ENCODE measurements around the gene GASK1A. TPM values are rescaled to one million over a fixed set of nuclear protein-coding genes. Genes with fewer than 3 reads are reported as not detected.
A peak's percentile ranks its signal among the peaks of the same experiment; 100 is the strongest.

Gene GASK1A
- total and polyA plus RNA-seq, 4 donors = 0.79 to 22.8 (median 4.6) TPM

GRCh38 chr3:42988566-42988965 is 9.5 kb downstream of the GASK1A start:
- Histone ChIP-seq H3K27ac (ENCODE audit: low read depth in 1 of 2, low read length in 2 of 2) (peak overlapping the region in 1 of 2 donors; percentile 46), H3K9ac (ENCODE audit: low read depth in 1 of 2, low read length in 2 of 2) (no peak overlapping the region)

GRCh38 chr3:42991341-42992315 is 12.5 kb downstream of the GASK1A start:
- Histone ChIP-seq H3K9me3 (ENCODE audit: control insufficient read depth in 4 of 4, low read length in 3 of 4) (no peaks in the 10 kb centered on the region), H3K36me3 (ENCODE audit: control insufficient read depth in 4 of 4, insufficient read depth in 3 of 4, low read depth in 1 of 4, low read length in 3 of 4) (no peaks in the 10 kb centered on the region), H3K4me3 (ENCODE audit: low read depth in 1 of 3, low read length in 3 of 3) (no peak overlapping the region), H3K27me3 (ENCODE audit: control insufficient read depth in 4 of 4, insufficient read depth in 4 of 4, low read length in 3 of 4) (no peaks in the 10 kb centered on the region), H3K4me1 (ENCODE audit: control insufficient read depth in 4 of 4, insufficient read depth in 4 of 4, low read length in 3 of 4) (peaks cover 2 to 22% (median 17%) of the 10 kb centered on the region in 4 donors), H3K9ac (ENCODE audit: low read depth in 1 of 2, low read length in 2 of 2) (no peak overlapping the region), H3K27ac (ENCODE audit: low read depth in 1 of 2, low read length in 2 of 2) (no peak overlapping the region)
- TF ChIP-seq FOXA2 (IDR thresholded peaks at IDR 0.05) (no peak), YY1 (IDR thresholded peaks at IDR 0.05) (no peak), TAF1 (conservative IDR thresholded peaks at IDR 0.05) (no peak), JUND (IDR thresholded peaks at IDR 0.05) (no peak), SP1 (IDR thresholded peaks at IDR 0.05) (no peak), EGR1 (IDR thresholded peaks at IDR 0.05; ENCODE audit: low read depth in 2 of 2) (no peak), HNF4A (conservative IDR thresholded peaks at IDR 0.05) (no peak), NR2F2 (IDR thresholded peaks at IDR 0.05) (no peak), FOXA1 (IDR thresholded peaks at IDR 0.05) (no peak), ATF3 (IDR thresholded peaks at IDR 0.05) (no peak), HNF4G (IDR thresholded peaks at IDR 0.05) (no peak)
- TF ChIP-seq, protein P1, sequence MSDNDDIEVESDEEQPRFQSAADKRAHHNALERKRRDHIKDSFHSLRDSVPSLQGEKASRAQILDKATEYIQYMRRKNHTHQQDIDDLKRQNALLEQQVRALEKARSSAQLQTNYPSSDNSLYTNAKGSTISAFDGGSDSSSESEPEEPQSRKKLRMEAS (IDR thresholded peaks at IDR 0.05) = no peak
- TF ChIP-seq, protein P2, sequence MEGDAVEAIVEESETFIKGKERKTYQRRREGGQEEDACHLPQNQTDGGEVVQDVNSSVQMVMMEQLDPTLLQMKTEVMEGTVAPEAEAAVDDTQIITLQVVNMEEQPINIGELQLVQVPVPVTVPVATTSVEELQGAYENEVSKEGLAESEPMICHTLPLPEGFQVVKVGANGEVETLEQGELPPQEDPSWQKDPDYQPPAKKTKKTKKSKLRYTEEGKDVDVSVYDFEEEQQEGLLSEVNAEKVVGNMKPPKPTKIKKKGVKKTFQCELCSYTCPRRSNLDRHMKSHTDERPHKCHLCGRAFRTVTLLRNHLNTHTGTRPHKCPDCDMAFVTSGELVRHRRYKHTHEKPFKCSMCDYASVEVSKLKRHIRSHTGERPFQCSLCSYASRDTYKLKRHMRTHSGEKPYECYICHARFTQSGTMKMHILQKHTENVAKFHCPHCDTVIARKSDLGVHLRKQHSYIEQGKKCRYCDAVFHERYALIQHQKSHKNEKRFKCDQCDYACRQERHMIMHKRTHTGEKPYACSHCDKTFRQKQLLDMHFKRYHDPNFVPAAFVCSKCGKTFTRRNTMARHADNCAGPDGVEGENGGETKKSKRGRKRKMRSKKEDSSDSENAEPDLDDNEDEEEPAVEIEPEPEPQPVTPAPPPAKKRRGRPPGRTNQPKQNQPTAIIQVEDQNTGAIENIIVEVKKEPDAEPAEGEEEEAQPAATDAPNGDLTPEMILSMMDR (IDR thresholded peaks at IDR 0.05; ENCODE audit: low read depth, low read length, missing input control) = no peak
- no peak for DNase-seq (ENCODE audit: low spot score)
- WGBS = 92% methylated on average over 11 of the region's 11 CpGs

More at GRCh38 chr3:42988566-42988965, 9.5 kb downstream of the GASK1A start:
- WGBS = 84% methylated on average over 5 of the region's 5 CpGs
- Histone ChIP-seq H3K4me3 (ENCODE audit: low read depth in 1 of 3, low read length in 3 of 3) (no peak overlapping the region), H3K36me3 (ENCODE audit: control insufficient read depth in 4 of 4, insufficient read depth in 3 of 4, low read depth in 1 of 4, low read length in 3 of 4) (no peaks in the 10 kb centered on the region), H3K9me3 (ENCODE audit: control insufficient read depth in 4 of 4, low read length in 3 of 4) (no peaks in the 10 kb centered on the region), H3K27me3 (ENCODE audit: control insufficient read depth in 4 of 4, insufficient read depth in 4 of 4, low read length in 3 of 4) (no peaks in the 10 kb centered on the region), H3K4me1 (ENCODE audit: control insufficient read depth in 4 of 4, insufficient read depth in 4 of 4, low read length in 3 of 4) (peaks cover 0 to 16% (median 10%) of the 10 kb centered on the region in 4 donors)
- no peak for DNase-seq (ENCODE audit: low spot score)
- TF ChIP-seq ATF3 (IDR thresholded peaks at IDR 0.05) = no peak
- TF ChIP-seq, protein P3, sequence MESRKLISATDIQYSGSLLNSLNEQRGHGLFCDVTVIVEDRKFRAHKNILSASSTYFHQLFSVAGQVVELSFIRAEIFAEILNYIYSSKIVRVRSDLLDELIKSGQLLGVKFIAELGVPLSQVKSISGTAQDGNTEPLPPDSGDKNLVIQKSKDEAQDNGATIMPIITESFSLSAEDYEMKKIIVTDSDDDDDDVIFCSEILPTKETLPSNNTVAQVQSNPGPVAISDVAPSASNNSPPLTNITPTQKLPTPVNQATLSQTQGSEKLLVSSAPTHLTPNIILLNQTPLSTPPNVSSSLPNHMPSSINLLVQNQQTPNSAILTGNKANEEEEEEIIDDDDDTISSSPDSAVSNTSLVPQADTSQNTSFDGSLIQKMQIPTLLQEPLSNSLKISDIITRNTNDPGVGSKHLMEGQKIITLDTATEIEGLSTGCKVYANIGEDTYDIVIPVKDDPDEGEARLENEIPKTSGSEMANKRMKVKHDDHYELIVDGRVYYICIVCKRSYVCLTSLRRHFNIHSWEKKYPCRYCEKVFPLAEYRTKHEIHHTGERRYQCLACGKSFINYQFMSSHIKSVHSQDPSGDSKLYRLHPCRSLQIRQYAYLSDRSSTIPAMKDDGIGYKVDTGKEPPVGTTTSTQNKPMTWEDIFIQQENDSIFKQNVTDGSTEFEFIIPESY (IDR thresholded peaks at IDR 0.05) = no peak
- TF ChIP-seq HNF4A (conservative IDR thresholded peaks at IDR 0.05) = peak in 1 of 2 donors; percentile 5
- no peak for TF ChIP-seq TAF1 (conservative IDR thresholded peaks at IDR 0.05)
